ENCODE data around the gene SCLT1.

DNA sequence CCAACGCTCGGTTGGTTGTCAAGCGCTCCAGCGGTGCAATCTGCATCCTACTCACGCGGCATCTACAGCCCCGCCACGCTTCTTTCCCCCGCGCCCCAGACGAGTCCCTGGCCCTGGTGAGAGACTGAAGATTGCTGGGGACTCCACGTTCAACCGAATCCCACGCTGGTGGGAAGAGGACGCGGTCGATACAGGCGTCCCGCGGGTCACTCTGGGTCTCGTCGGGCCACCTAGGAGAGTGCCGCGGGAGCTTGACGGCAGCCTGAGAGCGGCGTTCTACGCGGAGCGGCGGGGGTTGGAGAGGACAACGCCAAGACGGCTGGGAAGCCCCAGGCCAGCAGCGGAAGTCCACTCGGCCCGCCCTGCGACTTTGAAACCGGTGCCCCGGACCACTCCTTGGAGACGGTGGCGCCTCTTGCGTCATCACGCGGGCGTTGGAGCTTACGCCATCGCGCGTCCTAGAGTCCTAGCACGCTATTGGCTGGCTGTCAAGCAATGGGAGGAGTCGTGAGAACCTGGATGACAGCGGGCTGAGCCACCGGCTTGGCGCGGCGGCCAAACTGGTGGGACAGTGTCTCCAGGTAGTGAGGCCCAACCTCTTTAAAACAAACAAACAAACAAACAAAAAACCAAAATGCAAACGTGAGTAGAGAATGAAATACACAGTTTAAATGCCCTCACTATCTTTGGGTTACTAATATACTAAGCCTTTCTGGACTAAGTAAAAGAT lies at the start of gene SCLT1:
- TF ChIP-seq, protein P1, sequence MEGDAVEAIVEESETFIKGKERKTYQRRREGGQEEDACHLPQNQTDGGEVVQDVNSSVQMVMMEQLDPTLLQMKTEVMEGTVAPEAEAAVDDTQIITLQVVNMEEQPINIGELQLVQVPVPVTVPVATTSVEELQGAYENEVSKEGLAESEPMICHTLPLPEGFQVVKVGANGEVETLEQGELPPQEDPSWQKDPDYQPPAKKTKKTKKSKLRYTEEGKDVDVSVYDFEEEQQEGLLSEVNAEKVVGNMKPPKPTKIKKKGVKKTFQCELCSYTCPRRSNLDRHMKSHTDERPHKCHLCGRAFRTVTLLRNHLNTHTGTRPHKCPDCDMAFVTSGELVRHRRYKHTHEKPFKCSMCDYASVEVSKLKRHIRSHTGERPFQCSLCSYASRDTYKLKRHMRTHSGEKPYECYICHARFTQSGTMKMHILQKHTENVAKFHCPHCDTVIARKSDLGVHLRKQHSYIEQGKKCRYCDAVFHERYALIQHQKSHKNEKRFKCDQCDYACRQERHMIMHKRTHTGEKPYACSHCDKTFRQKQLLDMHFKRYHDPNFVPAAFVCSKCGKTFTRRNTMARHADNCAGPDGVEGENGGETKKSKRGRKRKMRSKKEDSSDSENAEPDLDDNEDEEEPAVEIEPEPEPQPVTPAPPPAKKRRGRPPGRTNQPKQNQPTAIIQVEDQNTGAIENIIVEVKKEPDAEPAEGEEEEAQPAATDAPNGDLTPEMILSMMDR (IDR thresholded peaks at IDR 0.05; ENCODE audit: low read depth, low read length) = no peak
- no peak for TF ChIP-seq EZH2phosphoT487 (IDR thresholded peaks at IDR 0.05; ENCODE audit: low read depth)

Data from OCI-LY3 (cell line).